ENCODE results near the gene LDLRAD4.

DNA sequence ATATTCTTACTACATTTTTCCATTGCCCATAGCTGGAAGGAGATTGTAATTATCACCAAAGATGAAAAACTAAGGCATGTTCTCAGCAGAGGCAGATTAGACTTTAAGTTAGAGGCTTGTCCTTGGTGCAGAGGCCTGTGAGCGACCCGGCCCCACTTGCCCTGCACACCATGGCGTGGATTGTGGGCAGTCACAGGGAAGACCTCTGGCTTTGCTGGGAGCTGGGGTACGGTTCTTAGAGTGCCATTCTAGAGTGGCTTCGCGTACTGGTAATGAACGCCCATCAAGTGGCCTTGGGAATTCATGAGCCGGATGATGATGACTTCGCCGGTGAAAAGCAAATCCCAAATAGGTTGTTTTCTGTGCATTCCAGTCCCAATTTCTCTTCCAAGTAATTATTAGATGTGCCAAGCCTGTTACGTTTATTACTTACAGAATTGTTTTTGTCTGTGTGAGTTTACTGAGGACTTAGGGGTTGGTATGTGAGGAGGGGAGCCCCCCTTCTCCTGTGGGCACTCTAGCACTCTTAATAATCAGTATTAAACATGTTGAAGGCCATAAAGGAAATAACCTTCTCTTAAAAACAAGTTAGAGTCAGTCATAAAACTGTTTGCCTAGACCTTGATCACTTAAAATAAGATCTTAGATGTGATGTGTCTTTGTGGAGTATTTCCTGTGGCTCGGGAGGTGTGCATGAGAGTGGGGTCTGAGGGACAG is 90.6 kb downstream of the LDLRAD4 start:
- TF ChIP-seq EZH2 (IDR thresholded peaks at IDR 0.05; ENCODE audit: borderline replicate concordance, low read depth, low read length, poor library complexity, severe bottlenecking) = no peak
- TF ChIP-seq, protein P1, sequence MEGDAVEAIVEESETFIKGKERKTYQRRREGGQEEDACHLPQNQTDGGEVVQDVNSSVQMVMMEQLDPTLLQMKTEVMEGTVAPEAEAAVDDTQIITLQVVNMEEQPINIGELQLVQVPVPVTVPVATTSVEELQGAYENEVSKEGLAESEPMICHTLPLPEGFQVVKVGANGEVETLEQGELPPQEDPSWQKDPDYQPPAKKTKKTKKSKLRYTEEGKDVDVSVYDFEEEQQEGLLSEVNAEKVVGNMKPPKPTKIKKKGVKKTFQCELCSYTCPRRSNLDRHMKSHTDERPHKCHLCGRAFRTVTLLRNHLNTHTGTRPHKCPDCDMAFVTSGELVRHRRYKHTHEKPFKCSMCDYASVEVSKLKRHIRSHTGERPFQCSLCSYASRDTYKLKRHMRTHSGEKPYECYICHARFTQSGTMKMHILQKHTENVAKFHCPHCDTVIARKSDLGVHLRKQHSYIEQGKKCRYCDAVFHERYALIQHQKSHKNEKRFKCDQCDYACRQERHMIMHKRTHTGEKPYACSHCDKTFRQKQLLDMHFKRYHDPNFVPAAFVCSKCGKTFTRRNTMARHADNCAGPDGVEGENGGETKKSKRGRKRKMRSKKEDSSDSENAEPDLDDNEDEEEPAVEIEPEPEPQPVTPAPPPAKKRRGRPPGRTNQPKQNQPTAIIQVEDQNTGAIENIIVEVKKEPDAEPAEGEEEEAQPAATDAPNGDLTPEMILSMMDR (conservative IDR thresholded peaks at IDR 0.05; ENCODE audit: low read depth, low read length) = no peak

All from A673 (cell line).